Fibroblast of mammary gland (primary cell): ENCODE results near the gene IL36B.

Source experiments
- DNase-seq: peaks from one replicate; pipeline ENCODE4 v3.0.0-alpha.2; 2010; ENCODE audit warnings: low read depth
- H3K4me3 ChIP-seq: 2 replicates; pipeline ENCODE4 v1.5.1; 2011; ENCODE audit warnings: low read depth, mild to moderate bottlenecking, low read length, moderate library complexity; ENCODE audit not compliant: control insufficient read depth
- TF ChIP-seq, protein P1 (sequence below): conservative IDR thresholded peaks from 2 replicates; pipeline ENCODE4 v1.5.1; 2011; ENCODE audit warnings: low read depth, low read length, inconsistent platforms; ENCODE audit not compliant: control insufficient read depth, insufficient read depth

IL36B gene

DNA sequence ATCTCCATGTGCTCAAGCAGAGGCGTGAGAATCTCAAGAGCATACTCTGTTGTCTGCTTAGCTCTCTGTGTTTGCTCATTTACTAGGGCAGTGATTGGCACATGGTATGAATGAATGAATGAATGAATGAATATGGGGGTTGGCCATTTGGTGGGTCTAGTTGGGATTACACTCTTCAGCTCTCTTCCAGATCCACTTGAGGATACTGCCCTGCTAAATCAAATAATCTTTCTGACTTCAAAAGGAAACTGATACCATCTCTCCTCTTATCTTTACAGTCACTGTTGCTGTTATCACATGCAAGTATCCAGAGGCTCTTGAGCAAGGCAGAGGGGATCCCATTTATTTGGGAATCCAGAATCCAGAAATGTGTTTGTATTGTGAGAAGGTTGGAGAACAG lies 72.9 kb downstream of the IL36B start:
- DNase-seq: no peak
- H3K4me3 ChIP-seq: no peak overlapping the region
- TF ChIP-seq, protein P1, sequence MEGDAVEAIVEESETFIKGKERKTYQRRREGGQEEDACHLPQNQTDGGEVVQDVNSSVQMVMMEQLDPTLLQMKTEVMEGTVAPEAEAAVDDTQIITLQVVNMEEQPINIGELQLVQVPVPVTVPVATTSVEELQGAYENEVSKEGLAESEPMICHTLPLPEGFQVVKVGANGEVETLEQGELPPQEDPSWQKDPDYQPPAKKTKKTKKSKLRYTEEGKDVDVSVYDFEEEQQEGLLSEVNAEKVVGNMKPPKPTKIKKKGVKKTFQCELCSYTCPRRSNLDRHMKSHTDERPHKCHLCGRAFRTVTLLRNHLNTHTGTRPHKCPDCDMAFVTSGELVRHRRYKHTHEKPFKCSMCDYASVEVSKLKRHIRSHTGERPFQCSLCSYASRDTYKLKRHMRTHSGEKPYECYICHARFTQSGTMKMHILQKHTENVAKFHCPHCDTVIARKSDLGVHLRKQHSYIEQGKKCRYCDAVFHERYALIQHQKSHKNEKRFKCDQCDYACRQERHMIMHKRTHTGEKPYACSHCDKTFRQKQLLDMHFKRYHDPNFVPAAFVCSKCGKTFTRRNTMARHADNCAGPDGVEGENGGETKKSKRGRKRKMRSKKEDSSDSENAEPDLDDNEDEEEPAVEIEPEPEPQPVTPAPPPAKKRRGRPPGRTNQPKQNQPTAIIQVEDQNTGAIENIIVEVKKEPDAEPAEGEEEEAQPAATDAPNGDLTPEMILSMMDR: no peak

GRCh38 chr2:112977559-112978056 lies 75.1 kb downstream of the IL36B start, which contains the start of gene IL36G:
Gene IL36G, plus strand, starts transcription at chr2:112978006. Its CDS starts 633 bp downstream, at chr2:112978639.
- DNase-seq: no peak
- TF ChIP-seq, protein P1: no peak
- no peak within 1 kb of the TSS for H3K4me3 ChIP-seq
